Fibroblast of skin of abdomen (primary cell): ENCODE results near the gene HDGFL2. TPM values are rescaled to one million over a fixed set of nuclear protein-coding genes. Genes with fewer than 3 reads are reported as not detected.
A peak's percentile ranks its signal among the peaks of the same experiment; 100 is the strongest.

Experiments used
- DNase-seq: peaks from one replicate; pipeline ENCODE4 v3.0.0-alpha.2; 2013
- polyA plus RNA-seq, 2 experiments: library from polyadenylated mRNA; unstranded; fragments of 120-200 nt; gene quantifications; one replicate each; pipeline ENCODE4 v1.2.1, GENCODE V29; 2013; ENCODE audit not compliant: insufficient read length in 2 of 2

HDGFL2 gene
- 87.6 TPM for polyA plus RNA-seq (2013, experiment 1 of 2; ENCODE audit: insufficient read length)
- polyA plus RNA-seq (2013, experiment 2 of 2; ENCODE audit: insufficient read length) = 89.0 TPM

DNA sequence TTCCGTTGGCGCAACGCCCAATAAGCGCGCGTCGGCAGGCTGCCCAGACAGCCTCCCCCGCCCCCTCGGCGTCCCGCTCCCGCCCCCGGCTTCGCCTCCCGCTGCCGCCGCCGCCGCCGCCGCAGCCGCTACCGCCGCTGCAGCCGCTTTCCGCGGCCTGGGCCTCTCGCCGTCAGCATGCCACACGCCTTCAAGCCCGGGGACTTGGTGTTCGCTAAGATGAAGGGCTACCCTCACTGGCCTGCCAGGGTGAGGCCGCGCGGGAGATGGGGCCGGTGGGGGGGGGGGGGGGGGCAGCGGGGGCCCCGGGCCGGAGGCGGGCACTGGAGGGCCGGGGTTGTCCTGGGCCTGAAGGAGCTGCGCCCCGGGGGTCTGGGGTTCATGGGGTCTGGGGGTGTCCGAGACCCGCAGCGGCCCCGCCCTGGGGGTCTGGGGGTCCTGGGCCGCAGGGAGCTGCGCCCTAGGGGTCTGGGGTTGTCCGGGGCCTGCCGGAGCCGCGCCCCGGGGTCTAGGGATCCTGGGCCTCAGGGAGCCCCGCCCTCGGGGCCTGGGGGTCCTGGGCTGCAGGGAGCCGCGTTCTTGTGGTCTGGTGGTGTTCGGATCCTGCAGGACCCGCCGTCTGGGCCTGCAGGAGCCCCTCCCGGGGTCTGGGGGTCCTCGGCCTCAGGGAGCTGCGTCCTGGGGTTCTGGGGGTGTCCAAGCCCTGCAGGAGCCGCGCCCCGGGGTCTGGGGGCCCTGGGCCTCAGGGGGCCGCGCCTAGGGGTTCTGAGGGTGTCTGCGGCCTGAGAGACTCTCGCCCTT lies at the start of gene HDGFL2:
HDGFL2 (plus strand) TSS at position 124 of the 801 bp plus-strand sequence; CDS start at position 178, 54 bp downstream.
- DNase-seq = no peak

GRCh38 chr19:4423416-4424126 lies 48.5 kb upstream of the HDGFL2 start:
- no peak for DNase-seq

GRCh38 chr19:4425537-4425936 lies 46.6 kb upstream of the HDGFL2 start:
- DNase-seq = peak; percentile 91

GRCh38 chr19:4428326-4428975 lies 43.6 kb upstream of the HDGFL2 start:
- no peak for DNase-seq

DNA sequence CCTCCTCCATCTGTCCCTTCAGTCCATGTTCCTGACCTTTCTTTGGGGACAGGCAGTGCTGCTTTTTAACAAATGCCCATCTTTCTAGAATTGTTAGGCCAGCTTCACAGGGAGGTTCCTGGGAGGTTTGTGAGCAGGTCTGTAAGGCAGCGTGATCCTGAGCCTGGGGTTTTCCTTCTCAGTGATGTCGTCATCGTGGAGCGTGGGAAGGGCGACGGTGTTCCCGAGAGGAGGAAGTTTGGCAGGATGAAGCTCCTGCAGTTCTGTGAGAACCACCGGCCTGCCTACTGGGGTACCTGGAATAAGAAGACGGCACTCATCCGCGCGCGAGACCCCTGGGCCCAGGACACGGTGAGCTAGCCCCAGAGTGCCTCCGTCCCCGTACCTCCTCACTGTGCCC lies 42.8 kb upstream of the HDGFL2 start:
- no peak for DNase-seq

DNA sequence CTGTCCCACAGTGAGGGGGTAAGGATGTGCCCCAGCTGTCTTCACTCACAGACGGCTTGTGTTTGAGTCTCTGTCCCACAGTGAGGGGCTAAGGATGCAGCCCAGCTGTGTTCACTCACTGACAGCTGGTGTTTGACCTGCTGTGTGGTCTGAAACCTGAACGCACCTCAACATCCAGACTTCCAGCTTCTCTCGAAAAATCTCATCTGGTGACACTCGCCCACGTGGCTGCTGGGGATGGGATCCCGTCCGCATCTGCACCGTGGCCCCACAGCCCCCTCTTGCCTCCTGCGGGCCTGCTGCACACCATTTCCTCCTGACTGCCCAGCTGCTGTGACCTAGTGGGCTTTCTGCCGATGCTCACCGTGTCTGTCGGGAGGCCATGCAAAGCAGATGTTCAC lies 42.3 kb upstream of the HDGFL2 start:
- DNase-seq = no peak

GRCh38 chr19:4430760-4431159 lies 41.3 kb upstream of the HDGFL2 start:
- no peak for DNase-seq

DNA sequence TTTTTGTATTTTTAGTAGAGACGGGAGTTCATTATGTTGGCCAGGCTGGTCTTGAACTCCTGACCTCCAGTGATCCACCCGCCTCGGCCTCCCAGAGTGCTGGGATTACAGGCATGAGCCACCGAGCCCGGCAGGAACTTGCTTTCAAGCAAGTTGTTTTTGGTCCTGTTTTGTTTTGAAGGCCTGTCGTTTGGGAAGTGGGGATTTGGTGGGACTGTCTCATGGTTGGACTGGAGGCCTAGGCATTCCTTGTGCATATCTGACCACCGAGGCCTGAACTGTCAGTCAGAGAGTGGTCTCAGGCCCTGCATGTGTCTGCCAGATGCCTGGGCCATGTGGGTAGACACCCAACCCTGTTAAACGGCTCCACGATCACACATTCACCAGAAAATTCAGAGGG lies 40.8 kb upstream of the HDGFL2 start:
- no peak for DNase-seq

GRCh38 chr19:4431808-4432674 lies 40.1 kb upstream of the HDGFL2 start:
- no peak for DNase-seq

DNA sequence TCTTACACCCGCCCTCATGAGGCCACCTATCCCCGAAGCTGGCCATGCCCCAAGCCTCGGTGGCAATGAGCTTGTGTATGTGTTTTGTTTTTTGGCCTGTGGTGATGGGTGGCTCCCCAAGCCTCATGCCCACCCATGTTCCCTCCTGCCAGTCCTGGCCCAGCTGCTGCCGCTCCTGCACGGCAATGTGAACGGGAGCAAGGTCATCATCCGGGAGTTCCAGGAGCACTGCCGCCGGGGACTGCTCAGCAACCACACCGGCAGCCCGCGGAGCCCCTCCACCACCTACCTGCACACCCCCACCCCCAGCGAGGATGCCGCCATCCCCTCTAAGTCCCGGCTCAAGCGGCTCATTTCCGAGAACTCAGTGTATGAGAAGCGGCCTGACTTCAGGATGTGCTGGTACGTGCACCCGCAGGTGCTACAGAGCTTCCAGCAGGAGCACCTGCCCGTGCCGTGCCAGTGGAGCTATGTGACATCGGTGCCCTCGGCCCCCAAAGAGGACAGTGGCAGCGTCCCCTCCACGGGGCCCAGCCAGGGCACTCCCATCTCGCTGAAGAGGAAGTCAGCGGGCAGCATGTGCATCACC lies 39.1 kb upstream of the HDGFL2 start:
- no peak for DNase-seq

DNA sequence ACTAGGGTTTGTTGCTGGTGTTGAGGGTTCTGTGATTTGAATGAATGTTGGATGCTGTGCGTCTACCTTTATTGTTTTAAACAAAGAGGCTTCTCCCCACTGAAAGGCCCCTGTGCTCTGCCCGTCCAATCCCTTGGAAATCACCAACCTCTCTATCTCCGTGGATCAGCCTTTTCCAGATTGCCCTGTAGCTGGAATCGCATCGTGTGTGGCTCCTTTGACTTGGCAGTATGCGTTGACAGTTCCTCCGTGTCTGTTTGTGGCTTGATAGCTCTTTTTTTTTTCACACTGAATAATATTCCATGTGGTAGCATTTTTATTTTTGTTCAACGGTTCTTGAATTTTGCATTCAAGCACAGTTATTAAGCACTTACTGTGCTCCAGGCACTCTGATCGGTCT lies 37.7 kb upstream of the HDGFL2 start:
- no peak for DNase-seq

- DNase-seq = no peak
Observed at GRCh38 chr19:4436231-4436630, 35.9 kb upstream of the HDGFL2 start.

DNA sequence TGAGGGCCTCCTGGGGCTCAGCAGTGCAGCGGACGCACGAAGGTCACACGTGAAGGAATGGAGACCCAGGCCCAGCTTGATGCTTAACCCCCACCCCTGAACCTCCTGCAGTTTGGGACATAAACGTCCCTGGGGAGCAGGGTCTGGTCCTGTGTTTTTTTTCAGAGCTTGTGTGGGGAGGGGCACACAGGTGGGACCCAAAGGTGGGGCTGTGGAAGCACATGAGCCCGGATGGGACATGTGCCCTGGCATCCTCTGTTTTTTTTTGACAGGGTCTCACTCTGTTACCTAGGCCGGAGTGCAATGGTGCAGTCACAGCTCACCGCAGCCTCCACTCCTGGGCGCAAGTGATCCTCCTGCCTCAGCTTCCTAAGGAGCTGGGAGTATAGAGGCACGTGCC lies 35.0 kb upstream of the HDGFL2 start:
- no peak for DNase-seq

GRCh38 chr19:4439243-4439642 lies 32.9 kb upstream of the HDGFL2 start:
- no peak for DNase-seq

- no peak for DNase-seq
Observed at GRCh38 chr19:4441994-4442818, 29.9 kb upstream of the HDGFL2 start.

DNA sequence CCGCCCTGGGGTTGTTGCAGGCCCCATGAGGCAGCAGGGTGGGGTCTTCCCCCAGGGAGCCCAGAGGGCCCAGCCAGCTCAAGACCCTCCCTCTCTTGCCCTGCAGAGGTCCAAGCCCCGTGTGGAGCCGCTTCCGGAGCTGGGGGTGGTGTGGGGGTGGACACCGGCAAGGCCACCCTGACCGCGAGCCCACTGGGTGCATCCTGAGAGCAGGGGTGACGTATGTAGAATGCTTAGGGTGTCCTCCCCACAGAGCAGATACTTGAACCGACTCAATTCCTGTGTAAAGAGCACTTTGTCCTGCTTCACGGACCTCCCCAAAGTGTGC lies 29.3 kb upstream of the HDGFL2 start:
- DNase-seq = no peak

DNA sequence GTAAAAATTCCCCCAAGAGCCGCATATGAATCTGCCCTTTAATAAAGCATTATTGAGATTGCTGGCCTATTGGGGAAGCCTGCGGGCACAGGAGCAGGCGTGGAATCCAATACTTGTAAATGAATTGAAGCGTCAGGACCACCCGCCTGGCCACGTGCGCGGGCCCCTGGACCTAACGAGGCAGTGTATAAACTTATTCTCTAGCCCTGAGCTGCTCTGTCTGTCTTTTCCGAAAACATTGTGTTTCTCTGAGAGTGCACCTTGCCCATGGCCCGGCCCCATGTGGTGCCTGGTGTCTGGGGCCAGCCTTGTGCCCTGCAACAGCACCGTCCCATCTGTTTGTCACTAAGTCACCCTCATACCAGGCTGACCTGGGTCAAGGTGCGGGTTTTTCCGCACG lies 28.9 kb upstream of the HDGFL2 start:
- no peak for DNase-seq

DNA sequence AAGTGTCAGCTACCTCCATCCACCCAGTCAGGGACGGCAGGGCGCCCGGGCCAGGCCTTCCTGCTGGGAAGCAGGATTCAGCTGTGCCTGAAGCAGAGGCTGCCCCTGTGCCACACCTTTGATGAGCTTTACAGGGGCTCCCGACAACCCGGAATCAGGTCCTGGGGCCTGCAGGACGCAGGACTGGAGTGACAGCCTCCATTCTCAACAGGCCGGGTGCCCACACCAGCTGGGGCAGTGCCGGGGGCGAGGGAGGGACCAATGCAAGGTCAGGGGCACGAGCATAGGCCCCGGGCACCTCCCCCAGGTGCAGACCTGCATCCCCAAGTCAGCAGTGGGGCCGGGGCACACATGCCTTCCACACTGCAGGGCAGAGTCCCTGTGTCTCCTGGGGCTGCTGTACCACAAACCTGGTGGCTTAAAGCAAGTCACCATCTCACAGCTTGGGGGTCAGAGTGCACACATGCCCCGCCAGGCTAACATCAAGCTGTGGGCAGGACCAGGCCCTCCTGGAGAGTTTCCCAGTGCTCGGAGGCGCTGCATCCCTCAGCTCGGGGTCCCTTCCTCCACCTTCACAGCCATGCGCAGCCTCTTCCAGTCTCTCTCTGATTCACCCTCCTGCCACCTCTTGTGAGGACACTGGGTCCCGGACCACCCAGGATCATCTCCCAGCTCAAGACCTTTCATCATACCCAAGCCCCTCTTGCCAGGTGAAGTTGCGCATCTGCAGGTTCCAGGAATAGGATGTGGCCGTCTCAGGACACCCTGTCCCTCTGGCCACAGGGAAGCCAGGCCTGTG lies 27.9 kb upstream of the HDGFL2 start:
- DNase-seq = no peak

- DNase-seq = no peak
Observed at GRCh38 chr19:4444765-4445741, 27.0 kb upstream of the HDGFL2 start.
